Erythroblast (primary cell): ENCODE data around the gene NRSN2.

Experiments
- GATA1 ChIP-seq: IDR thresholded peaks from 2 replicates; pipeline ENCODE4 v1.6.1; 2011; ENCODE audit warnings: low read depth, mild to moderate bottlenecking, control low read depth, low read length, moderate library complexity
- POLR2A ChIP-seq: IDR thresholded peaks from 2 replicates; pipeline ENCODE4 v1.6.1; 2011; ENCODE audit warnings: mild to moderate bottlenecking, low read length

- no peak for TF ChIP-seq POLR2A
- TF ChIP-seq GATA1, result no peak
Observed at GRCh38 chr20:330233-331149, 16.4 kb upstream of the NRSN2 start.
